ELR (cell line): Measurements from ENCODE around the gene NLRP3.
"Not testable (repeated sequence)": the region's sequence is repeated elsewhere in the genome, so short reads cannot be mapped to it uniquely, and the experiment has no call there.

Experiments
- DNase-seq: peaks from one replicate; pipeline ENCODE4 v3.0.0-alpha.2; 2015; ENCODE audit warnings: low read depth

The NLRP3 gene

DNA sequence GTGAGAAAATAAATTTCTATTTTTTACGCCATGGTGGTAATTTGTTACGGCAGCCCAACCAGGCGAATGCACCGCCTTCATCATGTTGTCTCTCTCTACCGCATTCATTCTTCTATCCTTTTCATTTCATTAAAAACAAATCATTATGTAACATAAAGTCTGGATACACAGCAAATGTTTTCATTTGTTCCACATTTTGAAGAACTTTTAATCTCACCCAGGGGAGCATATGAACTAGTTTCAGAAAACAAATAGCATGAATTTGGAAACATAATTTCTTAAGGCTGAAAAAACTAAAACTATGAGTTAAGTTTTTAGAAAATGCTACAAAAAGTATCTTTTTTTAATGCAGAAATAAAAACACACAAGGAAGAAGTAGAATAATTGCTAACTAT, 53.2 kb downstream of the NLRP3 start:
- no peak for DNase-seq

DNA sequence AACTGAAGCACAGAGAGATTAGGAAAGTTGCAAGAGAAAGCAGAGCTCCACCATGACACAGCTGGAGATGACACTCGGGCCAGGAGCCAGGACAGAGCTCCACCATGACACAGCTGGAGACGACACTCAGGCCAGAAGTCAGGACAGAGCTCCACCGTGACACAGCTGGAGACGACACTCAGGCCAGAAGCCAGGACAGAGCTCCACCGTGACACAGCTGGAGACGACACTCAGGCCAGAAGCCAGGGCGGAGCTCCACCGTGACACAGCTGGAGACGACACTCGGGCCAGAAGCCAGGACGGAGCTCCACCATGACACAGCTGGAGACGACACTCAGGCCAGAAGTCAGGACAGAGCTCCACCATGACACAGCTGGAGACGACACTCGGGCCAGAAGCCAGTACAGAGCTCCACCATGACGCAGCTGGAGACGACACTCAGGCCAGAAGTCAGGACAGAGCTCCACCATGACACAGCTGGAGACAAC, 55.0 kb downstream of the NLRP3 start:
- DNase-seq, result not testable (repeated sequence)

GRCh38 chr1:247471445-247472016, 55.6 kb downstream of the NLRP3 start:
- DNase-seq, result no peak

- DNase-seq, result no peak
Observed at GRCh38 chr1:247472035-247472434, 56.1 kb downstream of the NLRP3 start.

GRCh38 chr1:247474367-247474766, 58.4 kb downstream of the NLRP3 start:
- DNase-seq, result no peak

GRCh38 chr1:247475793-247476192, 59.8 kb downstream of the NLRP3 start:
- DNase-seq, result no peak

DNA sequence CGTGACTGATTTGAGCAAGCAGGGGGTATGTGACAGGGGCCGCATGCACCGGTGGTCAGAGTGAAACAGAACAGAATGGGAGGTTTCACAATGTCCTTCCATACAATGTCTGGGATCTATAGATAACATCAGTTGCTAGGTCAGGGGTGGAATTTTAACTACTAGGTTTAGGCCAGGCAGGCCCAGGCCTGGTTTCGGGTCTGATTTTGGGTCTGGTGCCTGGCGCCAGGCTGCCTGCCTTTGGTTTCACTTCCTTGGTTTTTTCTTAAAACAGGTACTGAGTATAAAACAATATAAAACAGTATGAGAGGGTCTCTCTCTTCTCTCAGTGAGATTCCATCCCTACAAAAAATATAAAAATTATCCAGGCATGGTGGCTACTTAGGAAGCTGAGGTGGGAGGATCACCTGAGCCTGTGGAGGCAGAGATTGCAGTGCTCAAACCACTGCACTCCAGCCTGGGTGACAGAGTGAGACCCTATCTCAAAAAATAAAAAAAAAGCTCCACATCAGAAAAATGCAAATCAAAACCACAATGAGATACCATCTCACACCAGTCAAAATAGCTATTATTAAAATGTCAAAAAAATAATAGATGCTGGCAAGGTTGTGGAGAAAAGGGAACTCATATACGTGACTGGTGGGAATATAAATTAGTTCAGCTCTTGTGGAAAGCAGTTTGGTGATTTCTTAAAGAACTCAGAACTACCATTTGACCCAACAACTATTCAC, 60.5 kb downstream of the NLRP3 start:
- not testable (repeated sequence) for DNase-seq

DNA sequence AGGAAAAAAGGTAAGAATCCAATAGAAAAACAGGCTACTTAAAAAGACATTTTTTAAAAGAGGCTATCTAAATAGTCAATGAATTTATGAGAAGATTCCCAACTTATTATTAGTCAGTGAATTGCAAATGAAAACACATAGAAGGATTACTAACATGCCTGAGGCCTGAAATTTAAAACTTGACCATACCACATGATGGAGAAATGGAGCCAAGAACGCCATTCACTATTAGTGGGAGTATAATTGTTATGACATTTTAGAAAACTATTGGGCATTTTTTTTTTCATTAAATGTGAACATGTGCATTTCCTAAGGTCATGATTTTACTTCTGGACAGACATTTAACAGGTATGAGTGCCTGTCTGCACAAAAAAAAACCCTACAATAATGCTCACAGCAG, 66.8 kb downstream of the NLRP3 start:
- DNase-seq, result peak; percentile 46

DNA sequence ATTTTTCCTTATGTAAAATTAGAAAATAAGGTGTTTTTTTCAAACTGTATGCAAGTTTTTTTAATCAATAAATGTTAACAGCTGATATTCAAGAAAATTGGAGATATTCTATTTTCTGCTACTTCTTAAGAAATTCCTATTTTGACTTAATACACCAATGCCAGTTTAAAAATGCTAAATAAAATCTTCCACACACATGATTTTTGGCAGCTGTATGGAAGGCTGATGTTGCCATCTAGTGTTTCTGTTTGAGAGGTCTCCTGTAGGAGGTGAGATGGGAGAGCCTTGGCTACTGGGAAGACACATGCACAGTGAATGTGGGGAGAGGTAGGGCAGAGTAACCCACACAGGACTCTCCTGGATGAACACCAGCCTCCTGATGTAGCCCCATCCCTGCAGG, 71.1 kb downstream of the NLRP3 start:
- peak; percentile 60 for DNase-seq

- no peak for DNase-seq
Observed at GRCh38 chr1:247491328-247491727, 75.4 kb downstream of the NLRP3 start.

GRCh38 chr1:247493106-247493505, 77.1 kb downstream of the NLRP3 start:
- no peak for DNase-seq

GRCh38 chr1:247494767-247495166, 78.8 kb downstream of the NLRP3 start:
- DNase-seq, result peak; percentile 5

- DNase-seq, result peak; percentile 1
Observed at GRCh38 chr1:247496581-247497285, 80.8 kb downstream of the NLRP3 start.
